Measurements from ENCODE around the gene CPSF4L.

The CPSF4L gene

GRCh38 chr17:73234736-73235135 is 26.9 kb downstream of the CPSF4L start:
- H3K4me3 ChIP-seq (ENCODE audit: control insufficient read depth, low read depth, low read length), result no peak overlapping the region
- no peak for TF ChIP-seq CTCF (IDR thresholded peaks at IDR 0.05; ENCODE audit: control insufficient read depth, insufficient read depth, low read depth, low read length, missing control alignments)
- no peak for DNase-seq (ENCODE audit: low read depth)

GRCh38 chr17:73232587-73233373 is 28.9 kb downstream of the CPSF4L start:
- no peak for DNase-seq (ENCODE audit: low read depth)
- no peak for TF ChIP-seq CTCF (IDR thresholded peaks at IDR 0.05; ENCODE audit: control insufficient read depth, insufficient read depth, low read depth, low read length, missing control alignments)
- H3K4me3 ChIP-seq (ENCODE audit: control insufficient read depth, low read depth, low read length), result peak overlapping the region; percentile 99

- TF ChIP-seq CTCF (IDR thresholded peaks at IDR 0.05; ENCODE audit: control insufficient read depth, insufficient read depth, low read depth, low read length, missing control alignments), result no peak
- peak; percentile 66 for DNase-seq (ENCODE audit: low read depth)
- H3K4me3 ChIP-seq (ENCODE audit: control insufficient read depth, low read depth, low read length), result peak overlapping the region; percentile 99
Observed at GRCh38 chr17:73231841-73232586, 29.7 kb downstream of the CPSF4L start.

- DNase-seq (ENCODE audit: low read depth), result no peak
- no peak for TF ChIP-seq CTCF (IDR thresholded peaks at IDR 0.05; ENCODE audit: control insufficient read depth, insufficient read depth, low read depth, low read length, missing control alignments)
Observed at GRCh38 chr17:73231395-73231794, 30.3 kb downstream of the CPSF4L start.

GRCh38 chr17:73230088-73230487 is 31.6 kb downstream of the CPSF4L start:
- no peak for TF ChIP-seq CTCF (IDR thresholded peaks at IDR 0.05; ENCODE audit: control insufficient read depth, insufficient read depth, low read depth, low read length, missing control alignments)
- no peak overlapping the region for H3K4me3 ChIP-seq (ENCODE audit: control insufficient read depth, low read depth, low read length)
- no peak for DNase-seq (ENCODE audit: low read depth)

More at GRCh38 chr17:73231395-73231794, 30.3 kb downstream of the CPSF4L start:
- H3K4me3 ChIP-seq (ENCODE audit: control insufficient read depth, low read depth, low read length), result peak overlapping the region; percentile 99

GRCh38 chr17:73228748-73229236 is 32.9 kb downstream of the CPSF4L start:
- no peak overlapping the region for H3K4me3 ChIP-seq (ENCODE audit: control insufficient read depth, low read depth, low read length)
- peak; percentile 55 for DNase-seq (ENCODE audit: low read depth)
- no peak for TF ChIP-seq CTCF (IDR thresholded peaks at IDR 0.05; ENCODE audit: control insufficient read depth, insufficient read depth, low read depth, low read length, missing control alignments)
